Right kidney (tissue), 1 donor: ENCODE data around the gene SERTM1.

Source experiments
- DNase-seq: peaks from one replicate; pipeline ENCODE4 v3.0.0-alpha.2; 2016

Gene SERTM1

GRCh38 chr13:36710396-36710795, 36.6 kb downstream of the SERTM1 start:
- DNase-seq, result no peak

- no peak for DNase-seq
These were observed 38.5 kb downstream of the SERTM1 start for GRCh38 chr13:36712290-36712689.

GRCh38 chr13:36712770-36713169, 39.0 kb downstream of the SERTM1 start:
- DNase-seq, result no peak

GRCh38 chr13:36713887-36714286, 40.1 kb downstream of the SERTM1 start:
- DNase-seq, result no peak

- no peak for DNase-seq
These were observed 42.0 kb downstream of the SERTM1 start for GRCh38 chr13:36715841-36716240.

GRCh38 chr13:36717017-36717416, 43.2 kb downstream of the SERTM1 start:
- no peak for DNase-seq

- DNase-seq, result no peak
These were observed 44.2 kb downstream of the SERTM1 start for GRCh38 chr13:36717966-36718545.

- no peak for DNase-seq
These were observed 44.9 kb downstream of the SERTM1 start for GRCh38 chr13:36718686-36719085.

- no peak for DNase-seq
These were observed 50.3 kb downstream of the SERTM1 start for GRCh38 chr13:36724141-36724540.

GRCh38 chr13:36725936-36726335, 52.1 kb downstream of the SERTM1 start:
- no peak for DNase-seq

GRCh38 chr13:36728006-36728405, 54.2 kb downstream of the SERTM1 start:
- DNase-seq, result no peak

- DNase-seq, result no peak
These were observed 62.4 kb downstream of the SERTM1 start for GRCh38 chr13:36736119-36736726.

GRCh38 chr13:36737524-36738083, 63.8 kb downstream of the SERTM1 start:
- DNase-seq, result no peak

GRCh38 chr13:36745436-36745835, 71.6 kb downstream of the SERTM1 start:
- DNase-seq, result no peak

- no peak for DNase-seq
These were observed 72.2 kb downstream of the SERTM1 start for GRCh38 chr13:36746051-36746450.
